Activated CD4-positive, alpha-beta T cell treated with anti-CD3 and anti-CD28 coated beads, Interleukin-2, amount 50 U/mL, for 1 hour (primary cell): Measurements from ENCODE around the gene DNER.

Source experiments
- DNase-seq: peaks from one replicate; pipeline ENCODE4 v3.0.0-alpha.2; 2020

The DNER gene

DNA sequence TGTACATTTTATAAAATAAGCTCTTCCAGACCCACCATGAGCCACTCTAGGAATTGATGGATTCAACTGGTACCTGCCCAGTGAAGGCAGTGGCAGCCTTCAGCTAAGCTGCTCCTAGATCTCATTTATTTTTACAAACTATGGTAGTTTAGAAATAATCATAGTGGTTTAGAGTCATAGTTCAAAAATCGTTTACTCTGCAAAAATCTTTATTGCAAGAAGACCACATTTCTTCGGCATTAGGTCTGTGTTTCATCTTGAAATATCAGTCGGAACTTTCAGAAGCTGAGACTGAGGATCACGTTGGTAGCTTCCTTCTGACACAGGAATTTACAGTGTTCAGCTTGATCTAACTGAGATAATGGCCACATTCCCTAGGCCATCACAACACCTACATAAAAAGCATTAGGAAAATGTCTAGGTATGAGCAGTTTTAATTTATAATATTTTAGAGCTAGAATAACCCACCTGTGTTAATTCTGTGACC, 237.0 kb downstream of the DNER start:
- no peak for DNase-seq

- DNase-seq, result no peak
Observed at GRCh38 chr2:229475778-229476177, 238.6 kb downstream of the DNER start.

GRCh38 chr2:229474125-229474524, 240.2 kb downstream of the DNER start:
- DNase-seq, result no peak

GRCh38 chr2:229470781-229471180, 243.6 kb downstream of the DNER start:
- DNase-seq, result no peak

DNA sequence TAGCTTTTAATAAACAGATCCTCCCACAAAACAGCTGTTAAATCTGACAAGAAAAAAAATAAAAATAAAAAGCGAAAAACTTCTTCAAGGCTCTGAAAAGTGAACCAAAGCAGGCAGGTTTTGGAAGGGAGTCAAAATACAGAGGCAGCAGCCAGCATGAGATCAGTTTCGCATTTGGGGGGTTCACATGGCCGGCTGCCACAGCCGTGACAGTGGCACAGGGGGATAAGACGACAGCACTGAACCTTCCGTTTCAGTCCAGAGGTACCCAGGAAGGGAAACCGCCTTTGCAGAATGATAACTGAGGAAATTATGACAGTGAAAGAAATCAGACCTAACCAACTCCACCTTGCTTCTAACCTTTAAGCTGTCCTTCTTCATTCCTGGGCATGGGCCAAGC, 246.6 kb downstream of the DNER start:
- DNase-seq, result no peak

- DNase-seq, result no peak
Observed at GRCh38 chr2:229463841-229464346, 250.5 kb downstream of the DNER start.

GRCh38 chr2:229462112-229462511, 252.2 kb downstream of the DNER start:
- DNase-seq, result no peak

- no peak for DNase-seq
Observed at GRCh38 chr2:229456091-229456490, 258.3 kb downstream of the DNER start.

DNA sequence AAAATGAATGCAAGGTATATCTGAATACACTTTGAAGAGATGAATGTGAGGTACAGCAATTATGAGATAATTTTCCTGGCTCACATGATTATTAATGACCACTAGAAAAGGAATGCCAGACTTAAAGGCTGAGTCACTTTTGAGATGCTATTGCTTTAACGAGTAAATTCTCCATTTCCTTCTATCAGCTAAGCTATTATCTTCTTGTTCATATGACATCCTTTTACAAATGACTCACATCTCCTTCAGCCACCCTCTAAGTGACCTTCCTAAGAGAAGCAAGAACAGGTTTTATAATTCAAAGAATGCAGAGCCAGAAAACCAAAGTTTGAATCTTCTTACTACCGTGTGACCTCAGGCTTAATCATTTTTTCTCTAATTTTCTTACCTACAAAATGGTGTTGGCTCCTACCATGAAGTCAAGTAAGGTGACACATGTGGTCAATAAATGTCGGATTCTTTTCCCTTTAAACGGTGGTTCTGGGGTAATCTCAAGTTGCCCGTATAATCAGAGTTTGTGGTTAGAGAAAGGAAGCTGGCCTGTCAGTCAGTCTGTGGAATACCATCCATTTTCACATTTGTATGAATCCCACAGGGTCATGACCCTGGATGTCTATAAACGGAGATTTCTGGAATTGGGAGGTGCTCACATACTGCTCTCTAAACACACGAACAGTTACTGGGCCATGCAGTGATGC, 259.3 kb downstream of the DNER start:
- no peak for DNase-seq

DNA sequence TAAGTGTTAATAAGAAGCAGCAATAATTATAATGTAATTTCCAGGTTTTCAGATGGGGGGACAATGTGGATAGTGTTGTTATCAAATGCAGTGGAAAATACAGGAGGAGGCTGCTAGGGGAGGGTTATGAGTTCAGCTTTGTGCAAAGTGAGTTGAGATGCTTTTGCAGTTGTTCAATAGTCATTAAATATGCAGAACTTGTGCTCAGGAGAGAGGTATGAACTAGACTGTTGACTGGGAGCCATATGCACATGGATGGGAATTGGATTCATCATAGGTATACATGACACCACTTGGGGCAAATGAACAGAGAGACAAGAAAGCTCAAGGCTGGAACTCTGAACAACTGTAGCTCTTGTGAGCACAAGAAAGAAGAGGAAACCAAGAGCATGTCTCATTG, 261.1 kb downstream of the DNER start:
- no peak for DNase-seq

DNA sequence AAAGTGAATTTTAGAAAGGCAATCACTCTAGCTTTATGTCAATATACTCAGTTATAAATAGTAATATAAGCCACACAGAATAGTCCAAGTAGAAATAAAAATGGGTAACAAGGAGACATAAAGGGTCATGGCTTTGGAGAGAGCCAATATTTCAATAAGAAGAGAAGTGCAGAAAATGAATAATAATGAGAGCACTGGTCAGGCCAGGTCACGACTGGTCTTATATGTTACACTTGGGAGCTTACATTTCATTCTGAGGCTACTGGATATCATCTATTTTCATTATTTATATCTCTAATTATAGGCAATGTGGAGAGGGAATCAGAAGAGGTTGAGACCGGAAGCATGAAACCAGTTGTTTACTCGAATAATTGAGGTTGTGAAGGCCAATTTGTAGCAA, 262.5 kb downstream of the DNER start:
- DNase-seq, result no peak

- no peak for DNase-seq
Observed at GRCh38 chr2:229447227-229447626, 267.1 kb downstream of the DNER start.

DNA sequence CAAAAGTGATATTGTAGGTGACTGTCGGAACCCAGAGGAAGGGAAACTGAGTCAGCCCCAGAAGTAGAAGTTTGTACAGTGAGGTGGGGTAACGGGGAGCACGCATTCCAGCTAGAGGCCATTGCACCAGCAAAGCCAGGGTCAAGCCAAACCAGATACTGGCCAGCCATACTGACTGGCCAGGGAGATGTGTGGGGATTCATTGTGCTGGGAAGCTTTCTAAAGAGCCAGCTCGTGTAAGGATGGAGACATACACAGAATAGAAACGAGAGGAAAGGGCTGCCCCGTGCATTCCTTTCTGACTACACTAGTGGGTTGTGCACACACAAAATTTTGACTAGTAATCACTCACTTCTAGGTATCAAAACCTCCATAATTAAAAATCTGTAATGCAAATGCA, 268.0 kb downstream of the DNER start:
- DNase-seq, result no peak

DNA sequence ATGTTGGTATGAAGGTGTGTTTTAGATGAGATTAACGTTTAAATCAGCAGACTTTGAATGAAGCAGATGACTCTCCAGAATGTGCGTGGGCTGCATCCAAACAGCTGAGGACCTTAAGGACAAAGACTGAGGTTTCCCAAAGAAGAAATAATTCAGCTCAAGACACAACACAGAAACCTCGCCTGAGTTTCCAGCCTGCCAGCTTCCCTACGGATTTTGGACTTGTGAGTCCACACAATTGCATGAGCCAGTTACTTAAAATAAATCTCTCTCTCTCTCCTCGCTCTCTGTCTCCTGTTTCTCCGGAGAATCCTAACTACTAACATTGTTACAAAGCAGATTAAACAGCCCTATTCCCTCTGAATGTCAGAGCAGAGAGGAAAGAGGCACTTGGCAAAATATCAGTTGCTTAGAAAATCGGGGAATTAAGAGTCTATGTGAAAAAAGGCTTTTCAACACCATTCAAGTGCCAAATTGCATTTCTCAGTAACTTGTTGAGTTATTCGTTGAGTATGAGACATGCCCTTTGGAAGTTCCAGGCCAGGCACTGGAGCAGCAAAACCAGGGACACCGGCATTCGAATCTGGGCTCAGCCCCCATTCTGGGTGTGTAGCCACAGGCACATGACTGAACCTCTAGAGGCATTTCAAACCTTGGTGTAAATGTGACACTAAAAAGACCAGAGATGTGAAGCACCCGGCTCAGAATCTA, 268.7 kb downstream of the DNER start:
- DNase-seq, result no peak

DNA sequence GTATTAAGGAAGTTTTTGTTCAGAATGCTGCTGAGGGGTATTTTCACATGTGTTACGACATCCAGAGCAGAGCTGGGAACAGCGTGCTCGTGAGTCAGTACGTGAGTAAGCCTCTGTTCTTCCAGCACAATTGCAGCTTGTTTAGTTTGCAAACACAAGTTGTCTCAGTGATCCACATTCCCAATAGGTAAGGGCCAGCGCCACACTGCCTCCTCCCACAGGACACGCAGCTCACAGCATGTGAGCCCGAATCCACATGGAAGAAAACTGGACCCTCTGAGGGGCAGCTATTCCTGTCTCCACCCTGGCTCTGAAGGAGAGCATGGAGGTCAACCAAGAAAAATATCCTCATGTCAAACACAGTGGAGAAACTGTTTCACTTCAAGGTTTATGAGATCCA, 269.3 kb downstream of the DNER start:
- no peak for DNase-seq

DNA sequence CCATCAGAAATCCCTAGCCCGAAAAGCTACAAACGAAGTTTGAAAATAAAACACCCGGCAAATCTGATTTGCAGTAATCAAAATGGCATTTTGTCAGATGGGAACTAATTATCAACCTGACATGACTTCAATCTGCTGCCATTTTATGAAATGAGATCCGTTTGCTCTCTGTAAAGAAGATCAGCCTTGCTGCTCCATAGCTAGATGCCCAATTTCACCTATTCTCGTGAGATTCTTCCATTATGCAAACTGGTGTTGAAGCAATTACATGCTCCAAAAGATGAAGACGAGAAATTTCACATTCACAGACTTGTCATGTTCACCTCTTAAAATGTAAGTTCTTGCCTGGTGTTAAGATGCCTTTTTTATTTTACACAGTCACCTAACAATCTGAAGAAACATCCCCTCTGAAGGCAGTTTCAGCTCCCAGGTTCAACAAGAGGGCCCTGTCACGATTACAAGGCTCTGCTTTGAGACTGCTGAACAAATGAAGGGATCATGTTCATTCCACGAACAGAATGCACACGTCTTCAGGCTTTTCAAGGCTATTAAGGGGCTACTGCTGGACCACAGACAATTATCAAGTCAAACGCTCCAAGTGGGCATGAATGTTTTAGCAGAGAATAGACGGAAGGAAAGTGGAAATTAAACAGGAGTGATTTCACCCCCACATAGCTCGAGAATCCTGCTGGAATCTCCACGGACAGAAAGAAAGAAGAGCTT, 270.6 kb downstream of the DNER start:
- DNase-seq, result no peak

- no peak for DNase-seq
Observed at GRCh38 chr2:229443141-229443540, 271.2 kb downstream of the DNER start.

GRCh38 chr2:229438430-229439159, 275.8 kb downstream of the DNER start:
- DNase-seq, result no peak

- DNase-seq, result no peak
Observed at GRCh38 chr2:229437467-229437866, 276.9 kb downstream of the DNER start.

GRCh38 chr2:229434187-229434586, 280.2 kb downstream of the DNER start:
- DNase-seq, result no peak

DNA sequence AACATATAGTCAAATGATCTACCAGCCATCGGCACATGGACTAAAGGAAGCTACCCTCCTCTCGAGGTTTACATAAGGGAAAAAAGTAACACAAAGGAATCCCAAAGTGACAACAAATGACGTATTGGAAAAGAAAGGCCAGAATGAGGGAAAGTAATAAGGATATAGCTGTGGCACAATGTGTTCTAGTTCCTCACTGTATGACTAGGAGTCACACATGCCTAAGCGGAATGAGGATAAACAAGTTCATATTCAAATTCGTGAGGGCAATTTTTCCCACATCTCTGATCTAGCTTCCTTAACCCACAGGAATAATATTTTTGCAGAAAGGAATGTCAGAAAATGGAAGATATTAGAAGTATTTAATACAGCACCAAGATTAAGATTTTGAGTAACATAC, 281.0 kb downstream of the DNER start:
- no peak for DNase-seq

GRCh38 chr2:229431327-229431954, 282.9 kb downstream of the DNER start:
- no peak for DNase-seq

GRCh38 chr2:229429589-229429988, 284.8 kb downstream of the DNER start:
- DNase-seq, result no peak
